IMR-90 (cell line): ENCODE measurements around the gene TXLNA. TPM values are rescaled to one million over a fixed set of nuclear protein-coding genes. Genes with fewer than 3 reads are reported as not detected.

Source experiments
- ATAC-seq: fragments of 200-7000 bp; cut with Tn5 transposase; 2 replicates; pipeline ENCODE4 v1.9.1; 2020; ENCODE audit warnings: low read depth, mild to moderate bottlenecking, moderate library complexity
- BruUV-seq: library from RNA; stranded (reverse); fragments of 400-500 nt; replicated peaks from 2 replicates; lab custom pipeline; 2021; lab: Mats Ljungman, UMichigan
- CTCF ChIA-PET: fragments of 300-600 bp; formaldehyde crosslinking; extraction: SDS; loops from one replicate; lab custom pipeline; 2021; ENCODE audit warnings: antibody characterized with exemption; lab: Yijun Ruan, JAX
- POLR2A ChIA-PET: fragments of 300-600 bp; sonication (Branson Sonifier 250); formaldehyde crosslinking; loops from one replicate; lab custom pipeline; 2022; ENCODE audit warnings: antibody characterized with exemption; ENCODE audit not compliant: unreplicated experiment; lab: Charles Lee
- DNase-seq: peaks from one replicate; pipeline ENCODE4 v3.0.0; 2013
- H2AFZ ChIP-seq: replicated peaks from 2 replicates; pipeline ENCODE3; 2013; ENCODE audit warnings: low read length, mild to moderate bottlenecking; ENCODE audit not compliant: poor library complexity
- H2AK5ac ChIP-seq: 2 replicates; pipeline ENCODE4 v1.6.1; 2013; ENCODE audit warnings: low read depth, low read length, inconsistent platforms
- H2AK9ac ChIP-seq: replicated peaks from 2 replicates; pipeline ENCODE3; 2013; ENCODE audit warnings: mild to moderate bottlenecking, low read depth, low read length, moderate library complexity; ENCODE audit not compliant: poor library complexity
- H2BK120ac ChIP-seq: 2 replicates; pipeline ENCODE4 v1.6.1; 2013; ENCODE audit warnings: low read depth, low read length, inconsistent platforms
- H2BK15ac ChIP-seq: 3 replicates; pipeline ENCODE4 v1.6.1; 2013; ENCODE audit warnings: low read depth, low read length, inconsistent platforms
- H2BK20ac ChIP-seq: 2 replicates; pipeline ENCODE4 v1.6.1; 2013; ENCODE audit warnings: low read depth, mild to moderate bottlenecking, inconsistent platforms, low read length, moderate library complexity
- H2BK5ac ChIP-seq: 2 replicates; pipeline ENCODE4 v1.6.1; 2013; ENCODE audit warnings: mild to moderate bottlenecking, low read depth, low read length, inconsistent platforms; ENCODE audit not compliant: poor library complexity, severe bottlenecking
- H3K14ac ChIP-seq: replicated peaks from 2 replicates; pipeline ENCODE4 v1.6.1; 2013; ENCODE audit warnings: low read depth, low read length, inconsistent platforms
- H3K18ac ChIP-seq: 2 replicates; pipeline ENCODE4 v1.6.1; 2013; ENCODE audit warnings: low read depth, low read length, control low read depth
- H3K23ac ChIP-seq: 2 replicates; pipeline ENCODE4 v1.6.1; 2013; ENCODE audit warnings: low read depth, low read length, inconsistent platforms
- H3K27ac ChIP-seq: 2 replicates; pipeline ENCODE4 v1.5.1; 2013; ENCODE audit warnings: mild to moderate bottlenecking, control low read depth, low read length; ENCODE audit not compliant: insufficient read depth
- H3K27me3 ChIP-seq: 2 replicates; pipeline ENCODE4 v1.6.1; 2013; ENCODE audit warnings: low read length; ENCODE audit not compliant: control insufficient read depth, insufficient read depth
- H3K36me3 ChIP-seq: 2 replicates; pipeline ENCODE4 v1.6.1; 2013; ENCODE audit warnings: low read length, mixed read lengths; ENCODE audit not compliant: control insufficient read depth, insufficient read depth
- H3K4ac ChIP-seq: 2 replicates; pipeline ENCODE4 v1.6.1; 2013; ENCODE audit warnings: low read depth, low read length, inconsistent platforms
- H3K4me1 ChIP-seq: 2 replicates; pipeline ENCODE4 v1.6.1; 2013; ENCODE audit warnings: low read length, mixed read lengths; ENCODE audit not compliant: control insufficient read depth, insufficient read depth
- H3K4me2 ChIP-seq: 2 replicates; pipeline ENCODE4 v1.6.1; 2013; ENCODE audit warnings: low read depth, mild to moderate bottlenecking, control low read depth, low read length, moderate library complexity
- H3K4me3 ChIP-seq: 2 replicates; pipeline ENCODE4 v1.5.1; 2013; ENCODE audit warnings: low read depth, mild to moderate bottlenecking, control low read depth, low read length, moderate library complexity; ENCODE audit not compliant: insufficient read depth
- H3K56ac ChIP-seq: 2 replicates; pipeline ENCODE4 v1.6.1; 2013; ENCODE audit warnings: low read length, inconsistent platforms; ENCODE audit not compliant: insufficient read depth; ENCODE audit errors: extremely low read depth
- H3K79me1 ChIP-seq, 2 experiments: 2 replicates each; pipeline ENCODE4 v1.6.1; 2013; ENCODE audit warnings: low read length in 2 of 2, inconsistent platforms in 1 of 2, low read depth in 1 of 2
- H3K9ac ChIP-seq: 2 replicates; pipeline ENCODE4 v1.6.1; 2013; ENCODE audit warnings: low read depth, low read length, control low read depth
- H3K9me1 ChIP-seq: 2 replicates; pipeline ENCODE4 v1.6.1; 2013; ENCODE audit warnings: low read length, inconsistent platforms; ENCODE audit not compliant: insufficient read depth
- H3K9me3 ChIP-seq: 2 replicates; pipeline ENCODE4 v1.6.1; 2013; ENCODE audit warnings: low read length; ENCODE audit not compliant: control insufficient read depth, insufficient read depth
- H4K20me1 ChIP-seq: 2 replicates; pipeline ENCODE4 v1.6.1; 2013; ENCODE audit warnings: low read length, inconsistent platforms; ENCODE audit not compliant: insufficient read depth
- H4K5ac ChIP-seq: 2 replicates; pipeline ENCODE4 v1.6.1; 2013; ENCODE audit warnings: mild to moderate bottlenecking, low read depth, low read length, control low read depth
- H4K8ac ChIP-seq, 2 experiments: 2 replicates each; pipeline ENCODE4 v1.6.1; 2013; ENCODE audit warnings: low read depth in 2 of 2, low read length in 2 of 2, control low read depth in 1 of 2, inconsistent platforms in 1 of 2
- H4K91ac ChIP-seq: 2 replicates; pipeline ENCODE4 v1.6.1; 2013; ENCODE audit warnings: low read depth, low read length, inconsistent platforms; ENCODE audit not compliant: insufficient read depth
- BHLHE40 ChIP-seq: fragments of 150-350 bp; IDR thresholded peaks from 2 replicates; pipeline ENCODE4 v1.6.1; 2016; ENCODE audit warnings: mild to moderate bottlenecking, low read depth, low read length
- CEBPB ChIP-seq: IDR thresholded peaks from 2 replicates; pipeline ENCODE4 v1.6.1; 2012; ENCODE audit warnings: low read depth, low read length, improper control_type of control experiment
- CHD1 ChIP-seq: IDR thresholded peaks from 2 replicates; pipeline ENCODE4 v1.6.1; 2012; ENCODE audit warnings: low read depth, low read length, improper control_type of control experiment
- FOS ChIP-seq: fragments of 150-350 bp; IDR thresholded peaks from 2 replicates; pipeline ENCODE4 v1.6.1; 2016; ENCODE audit warnings: low read depth, low read length
- MAFK ChIP-seq: IDR thresholded peaks from 2 replicates; pipeline ENCODE4 v1.6.1; 2012; ENCODE audit warnings: low read depth, low read length, improper control_type of control experiment
- MAZ ChIP-seq: IDR thresholded peaks from 2 replicates; pipeline ENCODE4 v1.6.1; 2012; ENCODE audit warnings: low read depth, mild to moderate bottlenecking, low read length, improper control_type of control experiment, moderate library complexity, borderline replicate concordance
- MXI1 ChIP-seq: IDR thresholded peaks from 2 replicates; pipeline ENCODE4 v1.6.1; 2012; ENCODE audit warnings: low read depth, mild to moderate bottlenecking, low read length, moderate library complexity, borderline replicate concordance
- POLR2A ChIP-seq: IDR thresholded peaks from 2 replicates; pipeline ENCODE4 v1.6.1; 2012; ENCODE audit warnings: mild to moderate bottlenecking, low read depth, low read length
- RAD21 ChIP-seq: IDR thresholded peaks from 2 replicates; pipeline ENCODE4 v1.6.1; 2012; ENCODE audit warnings: low read length, improper control_type of control experiment
- RCOR1 ChIP-seq: IDR thresholded peaks from 2 replicates; pipeline ENCODE4 v1.6.1; 2012; ENCODE audit warnings: mild to moderate bottlenecking, low read length, improper control_type of control experiment; ENCODE audit not compliant: insufficient replicate concordance
- RFX5 ChIP-seq: IDR thresholded peaks from 2 replicates; pipeline ENCODE4 v1.8.0; 2012; ENCODE audit warnings: low read depth, mild to moderate bottlenecking, low read length, moderate library complexity
- WGBS, 2 experiments: methylation state at CpG; one replicate each; pipeline versions ENCODE4 v1.1.5 to v1.1.7; 2013; ENCODE audit warnings: missing lambda C conversion rate in 2 of 2; ENCODE audit not compliant: insufficient read length in 1 of 2; ENCODE audit errors: extremely low coverage in 2 of 2; 5-methylcytosine and 5-hydroxymethylcytosine counted together
- dilution Hi-C: fragments of 300-500 bp; cut with HindIII; formaldehyde crosslinking; loops from one replicate; pipeline ENCODE4 v1.14.3; 2018; ENCODE audit warnings: low sequenced_read_pairs; ENCODE audit not compliant: unreplicated experiment
- in situ Hi-C: fragments of 300-500 bp; cut with MboI; formaldehyde crosslinking; loops from 3 replicates; pipeline ENCODE4 v1.14.3; 2019; ENCODE audit warnings: low sequenced_read_pairs, inconsistent platforms, mixed read lengths
- intact Hi-C: fragments of 100-400 bp; cut with micrococcal nuclease; formaldehyde crosslinking; loops from 2 replicates; pipeline ENCODE4 v1.10.0; 2022
- polyA plus RNA-seq, 3 experiments: library from polyadenylated mRNA; depleted of rRNA; stranded (reverse); fragments of >200 nt; gene quantifications; 2 replicates each; pipeline ENCODE4 v1.2.3, GENCODE V29; 2012; ENCODE audit warnings: low replicate concordance in 1 of 3
- total RNA-seq: library from RNA; depleted of rRNA; stranded (reverse); fragments of >200 nt; gene quantifications from 2 replicates; pipeline ENCODE4 v1.2.3, GENCODE V29; 2012
- TF ChIP-seq, protein P1 (sequence below): conservative IDR thresholded peaks from 2 replicates; pipeline ENCODE4 v1.5.1; 2012; ENCODE audit warnings: mild to moderate bottlenecking, low read depth, low read length, improper control_type of control experiment
- TF ChIP-seq, protein P2 (sequence below): fragments of 150-350 bp; IDR thresholded peaks from 2 replicates; pipeline ENCODE4 v1.6.1; 2016; ENCODE audit warnings: low read depth, mild to moderate bottlenecking, low read length, moderate library complexity, borderline replicate concordance

TXLNA gene
- total and polyA plus RNA-seq, 2 of the 4 experiments (the other 2 are of a cell fraction): 47.6 to 102 TPM

DNA sequence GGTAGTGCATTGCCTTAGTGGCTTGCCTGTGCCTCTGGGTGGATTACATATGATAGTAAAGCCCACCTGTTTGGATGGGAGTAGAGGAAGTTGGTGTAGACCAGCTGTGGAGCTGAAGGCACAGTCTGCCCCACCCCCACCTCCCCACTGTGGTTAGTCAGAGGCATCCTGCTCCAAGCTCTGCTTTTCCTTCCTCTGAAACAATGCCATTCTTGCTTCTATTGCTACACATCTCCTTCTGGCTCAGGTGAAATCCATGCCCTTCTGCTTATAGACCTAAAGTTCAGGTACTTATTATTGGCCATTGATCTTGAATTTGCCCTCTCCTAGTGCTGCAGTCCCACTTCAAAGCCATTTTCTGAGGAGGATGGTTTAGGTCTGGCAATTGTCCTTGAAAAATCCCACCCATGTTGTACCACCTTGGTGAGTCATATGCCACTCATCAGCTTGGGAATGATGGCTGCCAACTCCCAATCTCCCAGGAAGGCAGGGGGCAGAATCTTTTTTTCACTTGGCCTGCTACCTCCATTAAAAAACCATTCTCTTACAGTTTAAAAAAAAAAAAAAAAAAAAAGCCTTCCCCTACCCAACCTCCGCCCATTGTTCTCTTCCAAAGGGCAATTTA is 6.7 kb upstream of the TXLNA start:
- peak; percentile 35 for DNase-seq
- dilution Hi-C loops: no loop called here
- in situ Hi-C loops: no loop called here

More for the DNA sequence above, 6.7 kb upstream of the TXLNA start:
- no peak overlapping the region for H3K56ac ChIP-seq
- no peak overlapping the region for H3K27ac ChIP-seq
- no peaks in the 10 kb centered on the region; the same call in 1 of the 2 replicates for H3K4me1 ChIP-seq
- H4K91ac ChIP-seq: no peak overlapping the region
- peaks cover 7 to 24% of the 10 kb centered on the region in 2 experiments for H3K79me1 ChIP-seq
- no peak for TF ChIP-seq MXI1
- TF ChIP-seq FOS: no peak
- no peak for TF ChIP-seq MAFK
- TF ChIP-seq CHD1: no peak
- TF ChIP-seq, protein P1, sequence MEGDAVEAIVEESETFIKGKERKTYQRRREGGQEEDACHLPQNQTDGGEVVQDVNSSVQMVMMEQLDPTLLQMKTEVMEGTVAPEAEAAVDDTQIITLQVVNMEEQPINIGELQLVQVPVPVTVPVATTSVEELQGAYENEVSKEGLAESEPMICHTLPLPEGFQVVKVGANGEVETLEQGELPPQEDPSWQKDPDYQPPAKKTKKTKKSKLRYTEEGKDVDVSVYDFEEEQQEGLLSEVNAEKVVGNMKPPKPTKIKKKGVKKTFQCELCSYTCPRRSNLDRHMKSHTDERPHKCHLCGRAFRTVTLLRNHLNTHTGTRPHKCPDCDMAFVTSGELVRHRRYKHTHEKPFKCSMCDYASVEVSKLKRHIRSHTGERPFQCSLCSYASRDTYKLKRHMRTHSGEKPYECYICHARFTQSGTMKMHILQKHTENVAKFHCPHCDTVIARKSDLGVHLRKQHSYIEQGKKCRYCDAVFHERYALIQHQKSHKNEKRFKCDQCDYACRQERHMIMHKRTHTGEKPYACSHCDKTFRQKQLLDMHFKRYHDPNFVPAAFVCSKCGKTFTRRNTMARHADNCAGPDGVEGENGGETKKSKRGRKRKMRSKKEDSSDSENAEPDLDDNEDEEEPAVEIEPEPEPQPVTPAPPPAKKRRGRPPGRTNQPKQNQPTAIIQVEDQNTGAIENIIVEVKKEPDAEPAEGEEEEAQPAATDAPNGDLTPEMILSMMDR: no peak
- TF ChIP-seq, protein P2, sequence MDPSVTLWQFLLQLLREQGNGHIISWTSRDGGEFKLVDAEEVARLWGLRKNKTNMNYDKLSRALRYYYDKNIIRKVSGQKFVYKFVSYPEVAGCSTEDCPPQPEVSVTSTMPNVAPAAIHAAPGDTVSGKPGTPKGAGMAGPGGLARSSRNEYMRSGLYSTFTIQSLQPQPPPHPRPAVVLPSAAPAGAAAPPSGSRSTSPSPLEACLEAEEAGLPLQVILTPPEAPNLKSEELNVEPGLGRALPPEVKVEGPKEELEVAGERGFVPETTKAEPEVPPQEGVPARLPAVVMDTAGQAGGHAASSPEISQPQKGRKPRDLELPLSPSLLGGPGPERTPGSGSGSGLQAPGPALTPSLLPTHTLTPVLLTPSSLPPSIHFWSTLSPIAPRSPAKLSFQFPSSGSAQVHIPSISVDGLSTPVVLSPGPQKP: no peak
- no peak for TF ChIP-seq BHLHE40
- TF ChIP-seq RFX5: no peak
- TF ChIP-seq CEBPB: no peak
- TF ChIP-seq MAZ: no peak
- TF ChIP-seq RCOR1: no peak
- no peak for TF ChIP-seq RAD21
- TF ChIP-seq POLR2A: no peak
- H2AFZ ChIP-seq: no peak overlapping the region
- H3K4me2 ChIP-seq: no peak overlapping the region
- intact Hi-C loops: no loop called here
- POLR2A ChIA-PET: no interaction called here
- H2BK120ac ChIP-seq: no peak overlapping the region
- H2BK20ac ChIP-seq: no peak overlapping the region
- no peak overlapping the region for H2AK5ac ChIP-seq
- no peak overlapping the region for H3K23ac ChIP-seq
- no peak overlapping the region for H4K5ac ChIP-seq
- no peak overlapping the region for H3K18ac ChIP-seq
- H3K4me3 ChIP-seq: no peak overlapping the region
- H3K36me3 ChIP-seq: peaks cover 54% of the 10 kb centered on the region
- no peak overlapping the region for H3K4ac ChIP-seq
- ATAC-seq: peak; percentile 56
- no TSS peak for BruUV-seq
- no peak overlapping the region for H2BK5ac ChIP-seq
- H2AK9ac ChIP-seq: no peak overlapping the region
- peaks cover 13% of the 10 kb centered on the region for H3K9me1 ChIP-seq
- no CpG with 5 or more reads among the region's 1 CpG for WGBS, 2 experiments
- no peaks in the 10 kb centered on the region for H3K27me3 ChIP-seq
- H3K14ac ChIP-seq: no peak overlapping the region; the same call in 1 of the 2 replicates
- CTCF ChIA-PET: no interaction called here
- no peak overlapping the region for H4K8ac ChIP-seq
- H3K9me3 ChIP-seq: no peaks in the 10 kb centered on the region
- no peak overlapping the region for H3K9ac ChIP-seq
- H2BK15ac ChIP-seq: no peak overlapping the region
- H4K20me1 ChIP-seq: no peaks in the 10 kb centered on the region; the same call in 1 of the 2 replicates
